ENCODE results near the gene MYO18A.

DNA sequence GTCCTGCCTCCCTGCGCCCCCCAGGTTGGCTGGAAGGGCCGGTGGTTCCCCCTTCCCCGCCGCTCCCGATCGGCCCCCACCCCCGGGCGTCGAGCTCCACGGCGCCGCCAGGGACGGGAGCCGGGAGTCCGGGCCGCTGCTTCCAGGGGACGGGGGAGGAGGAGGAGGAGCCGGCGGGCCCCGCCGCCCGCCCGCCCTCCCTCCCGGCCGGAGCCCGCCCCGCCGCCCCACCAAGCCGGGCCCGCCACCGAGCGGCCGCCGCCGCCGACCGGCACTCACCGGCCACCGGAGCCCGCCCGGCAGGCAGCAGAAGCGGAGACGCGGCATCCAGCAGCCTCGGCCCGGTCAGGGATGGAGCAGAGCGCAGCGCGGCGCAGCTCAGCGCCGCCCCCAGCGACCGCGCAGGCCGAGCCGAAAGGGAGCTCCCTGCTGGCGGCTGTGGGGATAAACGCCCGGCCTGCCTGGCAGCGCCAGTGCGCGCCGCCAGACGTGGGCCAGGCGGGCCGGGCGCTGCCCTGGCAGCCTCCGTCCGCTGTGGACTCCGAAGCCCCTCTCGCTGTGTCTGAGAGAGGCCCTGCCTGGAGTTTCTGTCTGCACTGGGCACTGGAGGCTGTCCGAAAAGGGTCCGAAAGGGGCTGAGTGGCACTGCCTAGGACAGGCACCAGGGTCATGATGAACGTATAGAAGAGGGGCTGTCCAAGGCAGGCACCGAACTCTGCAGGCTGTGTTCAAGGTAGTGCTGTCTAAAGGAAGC is at the start of gene MYO18A:
- TF ChIP-seq GATA2 (IDR thresholded peaks at IDR 0.05; ENCODE audit: low read depth, low read length): no peak
- no peak for TF ChIP-seq GATA3 (IDR thresholded peaks at IDR 0.05; ENCODE audit: low read depth, low read length)

All from SH-SY5Y (cell line).